ENCODE results near the gene CUTA. TPM values are rescaled to one million over a fixed set of nuclear protein-coding genes. Genes with fewer than 3 reads are reported as not detected.
"Not testable (repeated sequence)": the region's sequence is repeated elsewhere in the genome, so short reads cannot be mapped to it uniquely, and the experiment has no call there.

The CUTA gene
- total RNA-seq, 1 experiment from 2014 or later = 303 TPM

GRCh38 chr6:33384581-33385020 is 33.3 kb downstream of the CUTA start:
- in situ Hi-C loops (cut with HindIII; ENCODE audit: low pct_unique_long_range_greater_than_20kb, low sequenced_read_pairs) = no loop called here
- DNase-seq (ENCODE audit: low read depth) = peak; percentile 67

GRCh38 chr6:33383427-33384185 is 34.3 kb downstream of the CUTA start:
- in situ Hi-C loops (cut with HindIII; ENCODE audit: low pct_unique_long_range_greater_than_20kb, low sequenced_read_pairs) = no loop called here

DNA sequence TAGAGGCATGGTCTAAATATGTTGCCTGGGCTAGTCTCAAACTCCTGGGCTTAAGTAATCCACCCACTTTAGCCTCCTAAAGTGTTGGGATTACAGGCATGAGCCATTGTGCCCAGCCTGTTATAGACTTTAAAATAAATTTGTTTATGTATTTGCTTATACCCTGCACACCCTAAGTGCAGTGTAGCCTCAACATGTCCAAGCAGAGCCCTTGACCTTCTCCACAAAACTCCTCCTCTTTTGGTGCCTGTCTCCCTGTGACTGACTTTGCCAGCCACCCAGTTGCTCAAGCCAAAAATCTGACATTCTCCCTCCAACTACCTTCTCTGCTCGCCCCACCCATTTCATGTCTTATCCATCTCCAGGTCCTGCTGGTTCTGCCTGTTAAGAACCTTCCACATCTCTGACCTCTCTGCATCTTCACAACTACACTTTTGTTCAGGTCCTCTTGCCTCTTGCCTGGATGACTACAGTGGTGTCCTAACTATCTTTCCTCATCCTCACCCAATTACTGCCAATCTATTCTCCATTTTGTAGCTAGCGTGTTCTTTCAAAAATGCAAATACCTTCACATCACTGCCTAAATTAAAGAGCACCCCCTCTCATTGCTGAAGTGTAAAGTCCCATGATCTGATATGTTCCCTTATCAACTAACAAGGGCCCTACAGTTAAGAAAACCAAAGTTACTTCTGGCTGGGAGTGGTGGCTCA is 37.5 kb downstream of the CUTA start:
- in situ Hi-C loops (cut with HindIII; ENCODE audit: low pct_unique_long_range_greater_than_20kb, low sequenced_read_pairs) = no loop called here

More at GRCh38 chr6:33383427-33384185, 34.3 kb downstream of the CUTA start:
- DNase-seq (ENCODE audit: low read depth) = no peak

DNA sequence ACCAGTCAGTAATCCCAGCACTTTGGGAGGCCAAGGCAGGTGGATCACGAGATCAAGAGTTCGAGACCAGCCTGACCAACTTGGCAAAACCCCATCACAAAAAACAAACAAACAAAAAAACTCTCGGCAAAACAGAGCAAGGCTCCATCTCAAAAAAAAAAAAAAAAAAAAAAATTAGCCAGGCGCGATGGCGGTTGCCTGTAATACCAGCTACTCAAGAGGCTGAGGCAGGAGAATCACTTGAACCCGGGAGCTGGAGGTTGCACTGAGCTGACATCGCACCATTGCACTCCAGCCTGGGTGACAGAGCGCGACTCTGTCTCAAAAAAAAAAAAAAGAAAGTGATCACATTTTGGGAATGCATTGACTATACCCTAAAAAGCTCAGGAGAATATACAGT is 38.7 kb downstream of the CUTA start:
- in situ Hi-C loops (cut with HindIII; ENCODE audit: low pct_unique_long_range_greater_than_20kb, low sequenced_read_pairs) = not testable (repeated sequence)

More for the DNA sequence above, 37.5 kb downstream of the CUTA start:
- DNase-seq (ENCODE audit: low read depth) = no peak

GRCh38 chr6:33377171-33377570 is 40.7 kb downstream of the CUTA start:
- no peak for DNase-seq (ENCODE audit: low read depth)
- in situ Hi-C loops (cut with HindIII; ENCODE audit: low pct_unique_long_range_greater_than_20kb, low sequenced_read_pairs) = no loop called here

More for the DNA sequence above, 38.7 kb downstream of the CUTA start:
- DNase-seq (ENCODE audit: low read depth) = not testable (repeated sequence)

GRCh38 chr6:33375143-33375671 is 42.7 kb downstream of the CUTA start:
- DNase-seq (ENCODE audit: low read depth) = peak; percentile 50
- in situ Hi-C loops (cut with HindIII; ENCODE audit: low pct_unique_long_range_greater_than_20kb, low sequenced_read_pairs) = no loop called here

DNA sequence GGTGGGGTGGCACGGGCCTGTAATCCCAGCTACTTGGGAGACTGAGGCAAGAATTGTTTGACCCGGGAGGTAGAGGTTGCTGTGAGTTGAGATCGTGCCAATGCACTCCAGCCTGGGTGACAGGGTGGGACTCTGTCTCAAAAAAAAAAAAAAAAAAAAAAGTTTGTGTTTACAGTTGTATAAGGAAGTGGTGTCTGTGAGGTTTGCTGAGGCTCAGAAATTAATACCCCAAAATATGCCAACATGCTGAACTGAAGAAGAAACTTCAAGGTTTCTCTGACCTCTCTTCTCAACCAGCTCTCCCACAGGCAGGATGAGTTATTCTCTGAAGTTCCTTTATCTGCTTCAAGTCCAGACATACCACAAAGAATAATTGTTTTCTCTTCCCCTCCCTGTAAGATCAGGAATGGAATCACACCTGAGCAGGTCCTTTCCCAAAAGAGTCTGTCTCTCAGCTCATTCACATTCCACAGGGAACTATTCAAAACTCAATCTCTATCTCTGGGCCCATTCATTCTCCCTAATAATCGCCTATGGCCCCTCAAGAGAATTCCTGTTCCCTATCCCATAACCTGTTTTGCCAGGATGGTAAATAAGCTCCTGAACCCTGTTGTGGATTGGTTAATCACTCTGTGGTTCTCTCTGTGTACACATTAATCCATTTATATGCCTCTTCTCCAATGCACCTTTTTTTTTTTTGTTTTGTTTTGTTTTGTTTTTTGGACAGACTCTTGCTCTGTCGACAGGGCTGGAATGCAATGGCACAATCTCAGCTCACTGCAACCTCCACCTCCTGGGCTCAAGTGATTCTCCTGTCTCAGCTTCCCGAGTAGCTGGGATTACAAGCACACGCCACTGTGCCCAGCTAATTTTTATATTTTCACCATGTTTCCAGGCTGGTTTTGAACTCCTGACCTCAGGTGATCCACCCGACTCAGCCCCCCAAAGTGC is 43.7 kb downstream of the CUTA start:
- DNase-seq (ENCODE audit: low read depth) = no peak
- in situ Hi-C loops (cut with HindIII; ENCODE audit: low pct_unique_long_range_greater_than_20kb, low sequenced_read_pairs) = no loop called here

- in situ Hi-C loops (cut with HindIII; ENCODE audit: low pct_unique_long_range_greater_than_20kb, low sequenced_read_pairs) = no loop called here
- DNase-seq (ENCODE audit: low read depth) = no peak
Measured at GRCh38 chr6:33372526-33373123, 45.3 kb downstream of the CUTA start.

GRCh38 chr6:33371901-33372300 is 46.0 kb downstream of the CUTA start:
- in situ Hi-C loops (cut with HindIII; ENCODE audit: low pct_unique_long_range_greater_than_20kb, low sequenced_read_pairs); DNase-seq (ENCODE audit: low read depth): not testable (repeated sequence)

GRCh38 chr6:33367715-33368025 is 50.2 kb downstream of the CUTA start:
- in situ Hi-C loops (cut with HindIII; ENCODE audit: low pct_unique_long_range_greater_than_20kb, low sequenced_read_pairs); DNase-seq (ENCODE audit: low read depth): not testable (repeated sequence)

GRCh38 chr6:33367009-33367714 is 50.7 kb downstream of the CUTA start:
- no peak for DNase-seq (ENCODE audit: low read depth)
- in situ Hi-C loops (cut with HindIII; ENCODE audit: low pct_unique_long_range_greater_than_20kb, low sequenced_read_pairs) = no loop called here

Other genes starting within 250 kb of the CUTA start
- gene COL11A2, start 225.6 kb downstream of the CUTA start, total RNA-seq (2014; rRNA removed; shearing (Covaris generic); ENCODE audit: low replicate concordance) = 0.20 and 1.4 TPM in 2 replicates
- gene RXRB, start 217.4 kb downstream of the CUTA start, total RNA-seq (2014; rRNA removed; shearing (Covaris generic); ENCODE audit: low replicate concordance) = 25.1 and 30.0 TPM in 2 replicates
- gene SLC39A7, start 217.2 kb downstream of the CUTA start, total RNA-seq (2014; rRNA removed; shearing (Covaris generic); ENCODE audit: low replicate concordance) = 232 and 245 TPM in 2 replicates
- gene HSD17B8, start 213.5 kb downstream of the CUTA start, total RNA-seq (2014; rRNA removed; shearing (Covaris generic); ENCODE audit: low replicate concordance) = 41.2 and 79.7 TPM in 2 replicates
- 51.4 and 56.9 TPM in 2 replicates for gene RING1, start 209.6 kb downstream of the CUTA start, total RNA-seq (2014; rRNA removed; shearing (Covaris generic); ENCODE audit: low replicate concordance)
- 21.1 and 27.6 TPM in 2 replicates for gene VPS52, start 146.2 kb downstream of the CUTA start, total RNA-seq (2014; rRNA removed; shearing (Covaris generic); ENCODE audit: low replicate concordance)
- 3,205 and 3,207 TPM in 2 replicates for gene RPS18, start 146.0 kb downstream of the CUTA start, total RNA-seq (2014; rRNA removed; shearing (Covaris generic); ENCODE audit: low replicate concordance)
- gene B3GALT4, start 141.0 kb downstream of the CUTA start, total RNA-seq (2014; rRNA removed; shearing (Covaris generic); ENCODE audit: low replicate concordance) = not detected in 2 replicates
- gene WDR46, start 128.9 kb downstream of the CUTA start, total RNA-seq (2014; rRNA removed; shearing (Covaris generic); ENCODE audit: low replicate concordance) = 92.5 and 98.2 TPM in 2 replicates
- 151 and 264 TPM in 2 replicates for gene PFDN6, start 128.5 kb downstream of the CUTA start, total RNA-seq (2014; rRNA removed; shearing (Covaris generic); ENCODE audit: low replicate concordance)
- 38.8 and 53.7 TPM in 2 replicates for gene RGL2, start 119.2 kb downstream of the CUTA start, total RNA-seq (2014; rRNA removed; shearing (Covaris generic); ENCODE audit: low replicate concordance)
- 132 and 145 TPM in 2 replicates for gene TAPBP, start 104.0 kb downstream of the CUTA start, total RNA-seq (2014; rRNA removed; shearing (Covaris generic); ENCODE audit: low replicate concordance)
- 16.1 and 16.6 TPM in 2 replicates for gene ZBTB22, start 100.4 kb downstream of the CUTA start, total RNA-seq (2014; rRNA removed; shearing (Covaris generic); ENCODE audit: low replicate concordance)
- 56.5 and 59.5 TPM in 2 replicates for gene DAXX, start 95.1 kb downstream of the CUTA start, total RNA-seq (2014; rRNA removed; shearing (Covaris generic); ENCODE audit: low replicate concordance)
- 176 and 179 TPM in 2 replicates for gene KIFC1, start 26.3 kb downstream of the CUTA start, total RNA-seq (2014; rRNA removed; shearing (Covaris generic); ENCODE audit: low replicate concordance)
- gene PHF1, start 7.1 kb downstream of the CUTA start, total RNA-seq (2014; rRNA removed; shearing (Covaris generic); ENCODE audit: low replicate concordance) = 32.5 and 43.2 TPM in 2 replicates
- 0.14 TPM in 2 replicates for gene SYNGAP1, start 2.0 kb upstream of the CUTA start, total RNA-seq (2014; rRNA removed; shearing (Covaris generic); ENCODE audit: low replicate concordance)
- 14.3 and 39.3 TPM in 2 replicates for gene ZBTB9, start 36.5 kb upstream of the CUTA start, total RNA-seq (2014; rRNA removed; shearing (Covaris generic); ENCODE audit: low replicate concordance)
- 101 and 103 TPM in 2 replicates for gene BAK1, start 162.2 kb upstream of the CUTA start, total RNA-seq (2014; rRNA removed; shearing (Covaris generic); ENCODE audit: low replicate concordance)
- gene ITPR3, start 203.2 kb upstream of the CUTA start, total RNA-seq (2014; rRNA removed; shearing (Covaris generic); ENCODE audit: low replicate concordance) = 59.3 and 60.1 TPM in 2 replicates